GM18909 (cell line): ENCODE data around the gene ZNF273.

Experiments
- ATAC-seq: cut with Tn5 transposase; IDR thresholded peaks from one replicate; pipeline ENCODE4 v1.9.1; 2021; ENCODE audit warnings: mild to moderate bottlenecking; ENCODE audit not compliant: unreplicated experiment, poor library complexity

Gene ZNF273

GRCh38 chr7:64876792-64877713 is 26.0 kb upstream of the ZNF273 start:
- no peak for ATAC-seq

GRCh38 chr7:64877714-64878610 is 25.1 kb upstream of the ZNF273 start:
- no peak for ATAC-seq

GRCh38 chr7:64878684-64879083 is 24.4 kb upstream of the ZNF273 start:
- no peak for ATAC-seq

GRCh38 chr7:64879086-64879730 is 23.9 kb upstream of the ZNF273 start:
- no peak for ATAC-seq

GRCh38 chr7:64879800-64880199 is 23.3 kb upstream of the ZNF273 start:
- no peak for ATAC-seq

GRCh38 chr7:64880322-64881297 is 22.5 kb upstream of the ZNF273 start:
- ATAC-seq, result no peak

- ATAC-seq, result no peak
Measured at GRCh38 chr7:64881461-64882287, 21.4 kb upstream of the ZNF273 start.

GRCh38 chr7:64882341-64883112 is 20.5 kb upstream of the ZNF273 start:
- no peak for ATAC-seq

GRCh38 chr7:64883113-64883905 is 19.8 kb upstream of the ZNF273 start:
- ATAC-seq, result no peak

GRCh38 chr7:64884085-64884912 is 18.8 kb upstream of the ZNF273 start:
- ATAC-seq, result no peak

- ATAC-seq, result no peak
Measured at GRCh38 chr7:64884913-64885370, 18.1 kb upstream of the ZNF273 start.

GRCh38 chr7:64885520-64886240 is 17.4 kb upstream of the ZNF273 start:
- ATAC-seq, result no peak

GRCh38 chr7:64886956-64887545 is 16.0 kb upstream of the ZNF273 start:
- ATAC-seq, result no peak

GRCh38 chr7:64887756-64888508 is 15.1 kb upstream of the ZNF273 start:
- no peak for ATAC-seq

GRCh38 chr7:64888561-64888900 is 14.5 kb upstream of the ZNF273 start:
- ATAC-seq, result no peak
